ENCODE data around the gene CRABP2. TPM values are rescaled to one million over a fixed set of nuclear protein-coding genes. Genes with fewer than 3 reads are reported as not detected.

Gene CRABP2
- total RNA-seq, 4 donors from 2014 or later, result 67.9 to 103 (median 96.1) TPM

DNA sequence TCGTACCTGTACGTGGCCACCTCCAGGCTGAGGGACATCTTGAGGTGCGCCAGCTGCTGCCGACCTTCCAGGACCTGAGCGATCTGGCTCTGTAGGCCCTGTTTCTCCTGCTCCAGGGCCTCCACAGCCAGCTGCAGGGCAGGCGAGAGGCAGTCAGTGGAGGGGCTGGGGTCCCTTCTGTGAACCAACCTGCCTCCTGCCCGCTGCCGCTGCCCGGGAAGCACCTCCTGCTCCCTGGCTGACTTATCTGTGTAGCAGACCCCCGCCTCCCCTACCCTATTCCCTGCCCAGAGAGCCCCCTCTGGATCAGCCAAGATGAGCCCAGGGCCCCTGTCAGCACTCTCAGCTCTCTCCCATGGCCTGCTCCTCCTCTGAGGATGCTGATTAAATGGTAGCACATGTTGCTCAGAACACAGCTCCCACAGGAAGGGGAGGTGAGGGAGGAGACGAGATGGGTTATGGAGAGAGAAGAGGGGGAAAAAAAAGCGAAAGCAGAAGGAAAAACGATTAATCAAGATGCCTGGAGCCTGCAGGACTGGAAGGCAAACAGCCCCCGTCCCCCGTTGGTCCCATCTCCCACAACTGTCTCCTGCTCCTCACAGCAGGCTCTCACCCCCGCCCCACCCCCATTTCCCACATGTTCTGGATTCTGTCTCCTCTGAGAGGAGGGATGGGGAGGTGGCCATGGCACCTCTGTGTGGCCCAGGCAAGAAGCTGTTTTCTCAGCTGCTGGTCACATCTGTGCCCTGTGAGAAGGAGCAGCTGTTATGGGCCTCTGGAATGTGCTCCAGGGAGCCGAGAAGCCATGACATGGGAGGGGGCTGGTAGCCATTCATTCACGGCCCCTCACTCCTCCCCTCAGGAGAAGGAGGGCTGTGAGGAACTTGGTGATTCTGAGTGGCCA, 29.9 kb downstream of the CRABP2 start:
- 67 to 75% methylated on average over 17 to 18 of the region's 18 CpGs for WGBS, 2 donors
- intact Hi-C loops (cut with DNase I; ENCODE audit: low total_unique reads), result no loop called here
- H3K4me3 ChIP-seq (ENCODE audit: low read depth, poor library complexity, severe bottlenecking), result no peak overlapping the region
- no peak for TF ChIP-seq CTCF (IDR thresholded peaks at IDR 0.05)
- TF ChIP-seq POLR2A (IDR thresholded peaks at IDR 0.05), result no peak
- DNase-seq (ENCODE audit: low spot score in 2 of 2), result no peak

GRCh38 chr1:156673387-156674121, 31.8 kb downstream of the CRABP2 start:
- 76% methylated on average over 8 of the region's 8 CpGs for WGBS, 2 donors
- DNase-seq (ENCODE audit: low spot score in 2 of 2), result no peak
- TF ChIP-seq POLR2A (IDR thresholded peaks at IDR 0.05), result no peak
- TF ChIP-seq CTCF (IDR thresholded peaks at IDR 0.05), result no peak
- intact Hi-C loops (cut with DNase I; ENCODE audit: low total_unique reads), result no loop called here
- no peak overlapping the region for H3K4me3 ChIP-seq (ENCODE audit: low read depth, poor library complexity, severe bottlenecking)

GRCh38 chr1:156671804-156672203, 33.6 kb downstream of the CRABP2 start:
- intact Hi-C loops (cut with DNase I; ENCODE audit: low total_unique reads), result no loop called here
- DNase-seq (ENCODE audit: low spot score in 2 of 2), result no peak
- 91 to 95% methylated on average over 2 of the region's 2 CpGs for WGBS, 2 donors
- H3K4me3 ChIP-seq (ENCODE audit: low read depth, poor library complexity, severe bottlenecking), result no peak overlapping the region
- TF ChIP-seq CTCF (IDR thresholded peaks at IDR 0.05), result no peak
- no peak for TF ChIP-seq POLR2A (IDR thresholded peaks at IDR 0.05)

DNA sequence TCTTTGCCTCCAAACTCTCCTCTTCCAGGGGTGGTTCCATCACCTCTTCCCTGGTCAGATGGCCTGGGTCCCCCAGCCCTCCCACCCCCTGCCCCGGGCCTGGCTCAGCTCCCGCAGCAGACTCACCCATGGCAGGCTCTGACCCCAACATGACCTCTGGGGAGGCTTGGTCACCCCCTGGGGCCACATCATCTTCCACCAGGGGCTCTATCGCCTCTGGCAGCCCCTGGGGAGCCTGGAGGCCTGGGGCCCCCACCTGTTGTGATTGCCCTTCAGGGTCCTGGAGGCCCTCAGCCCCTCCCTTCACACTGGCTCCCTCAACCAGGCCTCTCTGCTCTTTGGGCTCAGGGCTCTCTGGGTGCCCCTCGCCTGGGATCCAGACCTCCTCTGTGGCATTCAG, 34.6 kb downstream of the CRABP2 start:
- intact Hi-C loops (cut with DNase I; ENCODE audit: low total_unique reads), result no loop called here
- DNase-seq (ENCODE audit: low spot score in 2 of 2), result no peak
- H3K4me3 ChIP-seq (ENCODE audit: low read depth, poor library complexity, severe bottlenecking), result no peak overlapping the region
- TF ChIP-seq CTCF (IDR thresholded peaks at IDR 0.05) (no peak), POLR2A (IDR thresholded peaks at IDR 0.05) (no peak)
- 59 to 97% methylated on average over 3 to 4 of the region's 4 CpGs for WGBS, 2 donors

- no peak for DNase-seq (ENCODE audit: low spot score in 2 of 2)
- intact Hi-C loops (cut with DNase I; ENCODE audit: low total_unique reads), result no loop called here
- TF ChIP-seq CTCF (IDR thresholded peaks at IDR 0.05) (no peak), POLR2A (IDR thresholded peaks at IDR 0.05) (no peak)
- whole genome bisulfite sequencing, 2 donors, result 69 to 84% methylated on average over 6 of the region's 6 CpGs
- H3K4me3 ChIP-seq (ENCODE audit: low read depth, poor library complexity, severe bottlenecking), result no peak overlapping the region
Measured at GRCh38 chr1:156670359-156670758, 35.0 kb downstream of the CRABP2 start.
